Prostate gland (tissue), 2 donors: ENCODE results near the gene ARHGAP18. TPM values are rescaled to one million over a fixed set of nuclear protein-coding genes. Genes with fewer than 3 reads are reported as not detected.

Experiments
- DNase-seq: peaks from one replicate; pipeline ENCODE4 v3.0.0-alpha.2; 2019; ENCODE audit warnings: low spot score
- H3K27ac ChIP-seq, 2 donors: fragments of 200-600 bp; sonication (generic); 2 replicates each; pipeline ENCODE4 v1.5.1; 2017 to 2019
- H3K27me3 ChIP-seq: fragments of 200-600 bp; sonication (generic); replicated peaks from 2 replicates; pipeline ENCODE4 v1.5.1; 2019; ENCODE audit not compliant: insufficient read depth
- H3K36me3 ChIP-seq, 2 donors: fragments of 200-600 bp; sonication (generic); 1 replicate in 1 of 2; 2 replicates in 1 of 2; pipeline versions ENCODE4 v1.5.1 to v1.8.1; 2017 to 2019
- H3K4me1 ChIP-seq: fragments of 200-600 bp; sonication (generic); replicated peaks from 2 replicates; pipeline ENCODE4 v1.5.1; 2019
- H3K4me3 ChIP-seq, 2 donors: fragments of 200-600 bp; sonication (generic); 2 replicates each; pipeline ENCODE4 v1.5.1; 2017 to 2019
- H3K9me3 ChIP-seq: fragments of 200-600 bp; sonication (generic); 2 replicates; pipeline ENCODE4 v1.5.1; 2017
- CTCF ChIP-seq, 4 experiments: fragments of 200-600 bp in 2 of 4; fragments of 450-650 bp in 2 of 4; sonication (generic) in 2 of 4; IDR thresholded peaks; 1 replicate in 3 of 4; 2 replicates in 1 of 4; pipeline ENCODE4 v1.5.1; 2016 to 2019; ENCODE audit warnings: antibody characterized with exemption in 4 of 4, mild to moderate bottlenecking in 2 of 4, moderate library complexity in 2 of 4
- POLR2A ChIP-seq: fragments of 450-650 bp; IDR thresholded peaks from one replicate; pipeline ENCODE4 v1.6.1; 2016; ENCODE audit warnings: antibody characterized with exemption, mild to moderate bottlenecking
- POLR2AphosphoS5 ChIP-seq: sonication (generic); formaldehyde crosslinking; IDR thresholded peaks from one replicate; pipeline ENCODE4 v1.6.1; 2017; ENCODE audit warnings: antibody characterized with exemption
- WGBS: methylation state at CpG from one replicate; pipeline ENCODE4 v1.1.5; 2018; 5-methylcytosine and 5-hydroxymethylcytosine counted together
- intact Hi-C: fragments of 100-400 bp; cut with DNase I; formaldehyde crosslinking; loops from one replicate; pipeline ENCODE4 v1.14.2; 2022
- total RNA-seq, 2 donors: library from RNA; depleted of rRNA; stranded (reverse); fragments of >200 nt; gene quantifications; one replicate each; pipeline ENCODE4 v1.1.0, GENCODE V29; 2016

Gene ARHGAP18
- total RNA-seq, 2 donors from 2014 or later: 15.0 to 29.1 TPM

- Histone ChIP-seq H3K9me3 (no peaks in the 10 kb centered on the region), H3K4me1 (no peaks in the 10 kb centered on the region), H3K36me3 (no peaks in the 10 kb centered on the region), H3K4me3 (no peak overlapping the region), H3K27ac (peak overlapping the region in 1 of 2 donors; percentile 5), H3K27me3 (no peaks in the 10 kb centered on the region)
- intact Hi-C loops: no loop called here
- 91% methylated on average over 2 of the region's 2 CpGs for WGBS
- TF ChIP-seq CTCF (IDR thresholded peaks at IDR 0.05) (no peak), POLR2A (no peak), POLR2AphosphoS5 (no peak)
- no peak for DNase-seq
Observed at GRCh38 chr6:129750360-129750759, 40.4 kb upstream of the ARHGAP18 start.

- intact Hi-C loops: no loop called here
- no peak for DNase-seq
- WGBS: 58% methylated on average over 4 of the region's 4 CpGs
- no peak overlapping the region for H3K4me3 ChIP-seq
- no peaks in the 10 kb centered on the region for H3K36me3 ChIP-seq
- H3K27ac ChIP-seq: peak overlapping the region; percentile 36 to 41
- H3K27me3 ChIP-seq: no peaks in the 10 kb centered on the region
- TF ChIP-seq POLR2AphosphoS5 (no peak), CTCF (IDR thresholded peaks at IDR 0.05) (no peak), POLR2A (no peak)
- no peaks in the 10 kb centered on the region for H3K9me3 ChIP-seq
- H3K4me1 ChIP-seq: no peaks in the 10 kb centered on the region
Observed at GRCh38 chr6:129749749-129750120, 39.8 kb upstream of the ARHGAP18 start.

GRCh38 chr6:129748901-129749748 is 39.1 kb upstream of the ARHGAP18 start:
- WGBS: 67% methylated on average over 7 of the region's 7 CpGs
- intact Hi-C loops: no loop called here
- H3K36me3 ChIP-seq: no peaks in the 10 kb centered on the region
- no peaks in the 10 kb centered on the region for H3K27me3 ChIP-seq
- H3K4me1 ChIP-seq: no peaks in the 10 kb centered on the region
- H3K9me3 ChIP-seq: no peaks in the 10 kb centered on the region
- TF ChIP-seq POLR2AphosphoS5: no peak
- TF ChIP-seq POLR2A: no peak
- no peak for TF ChIP-seq CTCF (IDR thresholded peaks at IDR 0.05)
- H3K4me3 ChIP-seq: no peak overlapping the region
- H3K27ac ChIP-seq: peak overlapping the region; percentile 36 to 41
- DNase-seq: no peak

GRCh38 chr6:129748212-129748900 is 38.4 kb upstream of the ARHGAP18 start:
- Histone ChIP-seq H3K27ac (peak overlapping the region; percentile 36 to 41), H3K36me3 (no peaks in the 10 kb centered on the region), H3K4me1 (no peaks in the 10 kb centered on the region), H3K4me3 (no peak overlapping the region), H3K9me3 (no peaks in the 10 kb centered on the region), H3K27me3 (no peaks in the 10 kb centered on the region)
- TF ChIP-seq POLR2AphosphoS5 (peak; percentile 52), POLR2A (no peak), CTCF (IDR thresholded peaks at IDR 0.05) (peak in 1 of 4 experiments; percentile 24)
- peak; percentile 47 for DNase-seq
- WGBS: 36% methylated on average over 4 of the region's 4 CpGs
- intact Hi-C loops: no loop called here
